Stimulated activated effector memory CD8-positive, alpha-beta T cell treated with anti-CD3 and anti-CD28 coated beads, Interleukin-12 subunit alpha, Interleukin-12 subunit beta, amount 100 ng/mL, for 72 hours (primary cell): ENCODE measurements around the gene BLM.

Source experiments
- ATAC-seq: fragments of 150-1000 bp; cut with Tn5 transposase; 2 replicates; pipeline ENCODE4 v1.10.0; 2021
- DNase-seq, 2 donors: peaks; one replicate each; pipeline ENCODE4 v3.0.0; 2021 to 2022; ENCODE audit warnings: low spot score in 2 of 2
- H3K27ac Mint-ChIP-seq: one replicate; pipeline ENCODE4 v1.8.0; 2022; ENCODE audit warnings: mild to moderate bottlenecking, mixed read lengths
- H3K36me3 Mint-ChIP-seq: one replicate; pipeline ENCODE4 v1.8.0; 2022; ENCODE audit warnings: mild to moderate bottlenecking, mixed read lengths
- H3K4me1 Mint-ChIP-seq: one replicate; pipeline ENCODE4 v1.8.0; 2022; ENCODE audit warnings: mixed read lengths
- H3K4me3 Mint-ChIP-seq: one replicate; pipeline ENCODE4 v1.8.0; 2022; ENCODE audit warnings: mild to moderate bottlenecking, mixed read lengths
- H3K9me3 Mint-ChIP-seq: one replicate; pipeline ENCODE4 v1.8.0; 2022; ENCODE audit warnings: mixed read lengths

BLM gene

DNA sequence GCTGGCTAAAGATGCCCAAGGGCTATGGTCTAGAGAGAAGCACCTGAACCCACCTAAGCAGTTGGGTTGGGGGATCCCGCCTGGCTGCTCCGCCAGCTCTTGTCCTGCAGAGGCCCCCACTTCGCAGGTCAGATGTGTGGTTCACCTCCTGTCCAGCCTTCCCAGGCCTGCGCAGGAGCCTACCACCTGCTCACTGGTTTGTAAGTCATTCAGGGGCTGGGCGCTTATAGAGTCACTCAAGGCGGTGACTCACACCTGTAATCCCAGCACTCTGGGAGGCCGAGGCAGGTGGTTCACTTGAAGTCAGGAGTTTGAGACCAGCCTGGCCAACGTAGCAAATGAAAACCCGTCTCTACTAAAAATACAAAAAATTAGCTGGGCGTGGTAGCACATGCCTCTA lies 147.4 kb downstream of the BLM start:
- no peak for DNase-seq
- peaks cover 4% of the 10 kb centered on the region for H3K36me3 Mint-ChIP-seq
- peak overlapping the region; percentile 34 for H3K27ac Mint-ChIP-seq
- no peak overlapping the region for H3K4me3 Mint-ChIP-seq
- H3K4me1 Mint-ChIP-seq, result peaks cover 52% of the 10 kb centered on the region
- no peaks in the 10 kb centered on the region for H3K9me3 Mint-ChIP-seq
- ATAC-seq, result peak; percentile 42

DNA sequence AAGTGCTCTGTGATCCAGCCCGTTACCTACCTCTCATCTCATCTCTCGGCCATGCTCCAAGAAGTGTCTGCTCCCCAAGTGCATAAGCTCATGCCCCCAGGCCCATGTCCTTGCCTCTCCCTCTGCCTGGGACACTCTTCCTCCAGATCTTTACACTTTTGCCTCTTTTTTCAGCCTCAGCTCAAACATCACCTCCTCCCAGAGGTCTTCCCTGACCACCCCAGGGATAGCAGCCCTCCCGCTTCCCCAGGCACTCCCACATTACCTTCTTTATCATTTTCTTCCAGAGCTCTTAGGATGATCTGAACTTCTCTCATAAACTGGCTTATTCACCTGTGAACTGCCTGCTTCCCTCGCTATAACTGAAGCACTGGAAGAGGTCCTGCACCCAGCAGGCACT lies 148.6 kb downstream of the BLM start:
- H3K9me3 Mint-ChIP-seq, result no peaks in the 10 kb centered on the region
- ATAC-seq, result no peak
- peaks cover 58% of the 10 kb centered on the region for H3K4me1 Mint-ChIP-seq
- H3K4me3 Mint-ChIP-seq, result no peak overlapping the region
- DNase-seq, result no peak
- H3K27ac Mint-ChIP-seq, result peak overlapping the region; percentile 6
- peaks cover 12% of the 10 kb centered on the region for H3K36me3 Mint-ChIP-seq
